HG03103 (cell line): ENCODE results near the gene KMO.

Source experiments
- ATAC-seq: cut with Tn5 transposase; IDR thresholded peaks from one replicate; pipeline ENCODE4 v1.9.1; 2021; ENCODE audit warnings: low read depth; ENCODE audit not compliant: unreplicated experiment

KMO gene

GRCh38 chr1:241532162-241532531 is at the start of gene KMO:
Gene KMO, plus strand, starts transcription at chr1:241532378. Its CDS starts 67 bp downstream, at chr1:241532445.
- ATAC-seq: peak; percentile 24

DNA sequence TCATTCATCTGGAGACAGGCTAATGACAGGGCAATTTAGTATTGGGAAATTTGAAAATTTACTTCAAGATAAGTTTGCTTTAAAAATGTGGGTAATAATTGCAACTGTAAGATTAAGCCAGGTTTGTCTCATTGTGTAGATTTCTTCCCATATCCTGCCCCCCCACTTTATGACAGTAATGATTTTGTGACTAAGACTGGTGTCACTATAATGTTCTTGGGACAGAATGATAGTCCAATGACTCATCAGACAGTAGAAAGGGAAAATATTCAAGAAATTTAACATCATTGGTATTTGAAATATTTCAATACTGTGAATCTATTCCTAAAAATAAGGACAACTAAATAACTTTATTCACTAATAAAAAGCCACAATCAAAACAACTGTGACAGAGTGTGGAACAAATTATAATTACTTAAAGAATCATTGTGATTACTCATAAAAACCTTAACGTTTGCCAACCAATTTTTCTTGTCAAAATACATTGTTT is 49.4 kb upstream of the KMO start:
- no peak for ATAC-seq

- peak; percentile 49 for ATAC-seq
These were observed 47.0 kb upstream of the KMO start for GRCh38 chr1:241485145-241485544.

GRCh38 chr1:241485554-241485992 is 46.6 kb upstream of the KMO start:
- peak; percentile 51 for ATAC-seq

GRCh38 chr1:241488739-241489138 is 43.4 kb upstream of the KMO start:
- ATAC-seq: no peak

DNA sequence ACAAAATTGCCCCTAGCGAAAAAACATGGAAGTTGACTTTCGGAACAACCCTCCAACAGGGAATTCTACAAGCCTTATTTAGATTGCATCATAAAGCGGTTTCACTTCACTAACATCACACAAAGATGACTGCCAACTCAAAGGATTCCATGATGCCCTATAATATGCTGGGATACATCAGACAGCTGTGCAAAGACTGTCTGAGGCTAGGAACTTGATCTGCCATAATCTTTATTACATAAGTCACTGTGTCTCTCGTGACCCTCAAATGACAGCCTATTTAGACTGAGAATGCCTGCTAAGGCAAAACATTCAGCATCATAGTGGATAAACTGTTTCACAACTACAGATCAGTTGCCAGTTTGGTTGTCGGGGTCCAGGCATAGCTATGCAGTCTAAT is 36.4 kb upstream of the KMO start:
- no peak for ATAC-seq

GRCh38 chr1:241499910-241500309 is 32.3 kb upstream of the KMO start:
- no peak for ATAC-seq

GRCh38 chr1:241503444-241503843 is 28.7 kb upstream of the KMO start:
- ATAC-seq: no peak

GRCh38 chr1:241507189-241507863 is 24.9 kb upstream of the KMO start:
- no peak for ATAC-seq

DNA sequence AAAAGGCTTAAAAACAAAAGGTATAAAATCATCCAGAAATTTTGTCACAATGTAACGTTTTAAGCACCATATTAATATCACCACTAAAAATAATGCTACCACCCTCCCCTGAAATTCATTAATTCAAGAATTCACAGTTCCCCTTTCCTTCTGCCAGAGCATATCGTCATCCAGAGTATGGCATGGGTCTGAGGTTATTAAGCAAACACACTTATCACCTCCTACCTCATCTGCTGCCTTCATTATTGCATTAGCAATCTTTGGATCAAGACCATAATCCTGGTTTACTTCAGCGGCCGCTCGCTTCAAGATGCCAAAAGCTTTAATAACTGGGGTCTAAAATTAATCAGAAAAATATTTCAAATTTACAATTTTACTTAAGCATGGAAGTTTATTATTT is 18.8 kb upstream of the KMO start:
- no peak for ATAC-seq

GRCh38 chr1:241518476-241519307 is 13.5 kb upstream of the KMO start:
- peak; percentile 20 for ATAC-seq

DNA sequence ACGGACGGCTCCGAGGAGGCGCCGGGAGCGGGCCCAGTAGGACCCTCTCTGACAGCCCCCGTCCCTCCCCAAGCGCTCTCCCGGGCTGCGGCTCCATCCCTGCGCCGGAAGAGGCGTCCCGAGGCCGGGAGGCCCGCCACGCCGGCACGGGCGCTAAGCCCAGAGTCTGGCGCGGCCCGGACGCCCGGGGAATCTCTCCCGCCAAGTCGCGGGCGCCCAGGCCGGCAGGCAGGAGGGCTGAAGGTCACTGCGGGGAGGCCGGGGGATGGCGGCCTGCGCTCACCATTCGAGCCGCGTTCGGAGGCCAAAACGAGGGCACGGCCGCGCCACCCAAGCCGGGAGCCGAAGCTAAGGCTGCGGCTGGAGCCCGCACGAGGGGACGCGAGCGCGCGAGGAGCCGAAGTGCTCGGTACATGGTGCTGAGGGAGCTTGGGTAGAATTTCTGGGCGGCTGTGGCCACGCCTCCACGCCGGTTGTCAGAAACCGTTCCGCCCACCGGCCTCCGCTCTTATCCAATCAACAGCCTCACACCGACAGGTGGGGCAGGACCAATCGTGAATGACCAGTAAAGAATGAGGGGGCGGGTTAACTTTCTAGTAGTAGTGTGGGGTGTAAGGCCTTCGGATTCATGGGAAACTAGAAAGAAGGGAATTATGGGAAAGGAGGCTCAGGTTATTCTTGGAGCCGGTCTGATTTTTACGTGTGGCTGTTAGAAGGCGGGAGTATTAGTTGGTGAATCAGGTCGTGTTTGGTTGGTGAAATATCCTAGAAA is 12.7 kb upstream of the KMO start, which contains the start of gene FH:
TSS of gene FH (minus strand) at position 448 of the 772 bp plus-strand sequence. CDS start at position 415, 33 bp downstream.
- ATAC-seq: peak; percentile 97

DNA sequence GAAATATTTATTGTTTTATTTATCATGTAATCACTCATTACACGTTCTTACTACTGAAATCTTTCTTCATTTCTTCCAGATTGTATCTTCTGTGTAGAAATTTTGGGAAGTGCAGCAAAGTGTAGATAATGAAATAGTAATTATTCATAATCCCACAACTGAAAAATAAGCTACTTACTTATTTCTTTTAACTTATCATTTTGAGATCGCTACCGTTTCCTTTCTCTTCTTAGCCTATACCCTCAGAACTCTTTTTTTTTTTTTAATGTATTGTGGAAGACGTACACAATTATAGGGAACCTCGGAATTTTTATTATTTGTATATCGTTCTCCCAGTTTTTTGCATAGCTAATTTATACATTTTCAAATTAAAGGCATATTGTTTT is 12.1 kb upstream of the KMO start:
- ATAC-seq: no peak

GRCh38 chr1:241521718-241522117 is 10.5 kb upstream of the KMO start:
- ATAC-seq: no peak

GRCh38 chr1:241525026-241525425 is 7.2 kb upstream of the KMO start:
- ATAC-seq: no peak

DNA sequence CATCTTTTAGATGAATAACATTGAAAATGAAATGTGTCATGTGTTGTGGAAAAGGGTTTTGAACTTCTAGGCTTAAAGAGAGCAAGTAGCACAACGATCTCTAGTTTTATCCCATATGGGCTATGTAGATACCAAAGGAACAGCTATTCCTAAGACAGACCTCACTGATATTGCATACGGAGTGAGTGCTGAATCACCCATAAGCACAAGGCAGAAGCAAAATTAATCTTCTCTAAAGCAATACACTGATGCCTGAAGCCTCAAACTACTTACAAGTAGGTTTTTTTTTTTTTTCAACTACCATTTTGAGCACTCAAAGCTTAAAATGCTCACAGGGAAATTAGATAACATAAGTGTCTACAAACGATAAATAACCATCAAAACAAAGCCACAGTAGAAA is 5.0 kb upstream of the KMO start:
- no peak for ATAC-seq

- ATAC-seq: peak; percentile 61
These were observed 700 bp upstream of the KMO start for GRCh38 chr1:241531195-241532161.

- peak; percentile 60 for ATAC-seq
These were observed 686 bp downstream of the KMO start for GRCh38 chr1:241532864-241533263.

- ATAC-seq: peak; percentile 34
These were observed 1.3 kb downstream of the KMO start for GRCh38 chr1:241533326-241534115.
